Measurements from ENCODE around the gene ADAM10. TPM values are rescaled to one million over a fixed set of nuclear protein-coding genes. Genes with fewer than 3 reads are reported as not detected.

The ADAM10 gene
- total RNA-seq, 1 donor from 2014 or later = 87.7 TPM

- Mint-ChIP-seq H3K27me3 (peaks cover 33% of the 10 kb centered on the region), H3K36me3 (ENCODE audit: low read depth) (no peaks in the 10 kb centered on the region), H3K27ac (no peak overlapping the region), H3K4me1 (peaks cover 9% of the 10 kb centered on the region), H3K9me3 (no peaks in the 10 kb centered on the region), H3K4me3 (no peak overlapping the region)
- ChIA-PET POLR2A (no interaction called here), CTCF (no interaction called here)
- ATAC-seq (ENCODE audit: low read depth) (no peak), DNase-seq (no peak)
- no peak for TF ChIP-seq CTCF (IDR thresholded peaks at IDR 0.05)
- intact Hi-C loops (cut with micrococcal nuclease) = no loop called here
These were observed 199.8 kb downstream of the ADAM10 start for GRCh38 chr15:58549785-58550074.

- intact Hi-C loops (cut with micrococcal nuclease) = no loop called here
- CTCF ChIA-PET = no interaction called here
- peaks cover 33% of the 10 kb centered on the region for H3K27me3 Mint-ChIP-seq
- ATAC-seq (ENCODE audit: low read depth) = no peak
- DNase-seq = no peak
- no peaks in the 10 kb centered on the region for H3K36me3 Mint-ChIP-seq (ENCODE audit: low read depth)
- no peak overlapping the region for H3K4me3 Mint-ChIP-seq
- no peak overlapping the region for H3K27ac Mint-ChIP-seq
- TF ChIP-seq CTCF (IDR thresholded peaks at IDR 0.05) = no peak
- H3K4me1 Mint-ChIP-seq = peaks cover 9% of the 10 kb centered on the region
- H3K9me3 Mint-ChIP-seq = no peaks in the 10 kb centered on the region
- POLR2A ChIA-PET = no interaction called here
These were observed 200.3 kb downstream of the ADAM10 start for GRCh38 chr15:58549013-58549784.

- ChIA-PET CTCF (no interaction called here), POLR2A (no interaction called here)
- TF ChIP-seq CTCF (IDR thresholded peaks at IDR 0.05) = no peak
- intact Hi-C loops (cut with micrococcal nuclease) = no loop called here
- peaks cover 9% of the 10 kb centered on the region for H3K4me1 Mint-ChIP-seq
- H3K9me3 Mint-ChIP-seq = no peaks in the 10 kb centered on the region
- ATAC-seq (ENCODE audit: low read depth) (no peak), DNase-seq (no peak)
- H3K36me3 Mint-ChIP-seq (ENCODE audit: low read depth) = no peaks in the 10 kb centered on the region
- no peak overlapping the region for H3K27ac Mint-ChIP-seq
- H3K4me3 Mint-ChIP-seq = no peak overlapping the region
- peaks cover 33% of the 10 kb centered on the region for H3K27me3 Mint-ChIP-seq
These were observed 201.0 kb downstream of the ADAM10 start for GRCh38 chr15:58548308-58549012.

GRCh38 chr15:58547628-58548307 lies 201.7 kb downstream of the ADAM10 start:
- Mint-ChIP-seq H3K4me1 (peaks cover 9% of the 10 kb centered on the region), H3K4me3 (no peak overlapping the region), H3K27me3 (peaks cover 30% of the 10 kb centered on the region), H3K27ac (no peak overlapping the region), H3K9me3 (no peaks in the 10 kb centered on the region), H3K36me3 (ENCODE audit: low read depth) (no peaks in the 10 kb centered on the region)
- ChIA-PET CTCF (no interaction called here), POLR2A (no interaction called here)
- intact Hi-C loops (cut with micrococcal nuclease) = no loop called here
- DNase-seq (no peak), ATAC-seq (ENCODE audit: low read depth) (no peak)
- no peak for TF ChIP-seq CTCF (IDR thresholded peaks at IDR 0.05)
